Trophoblast cell (in vitro differentiated cells and primary cell): ENCODE measurements around the gene LRMDA.

Source experiments
- DNase-seq, 2 donors: peaks; one replicate each; pipeline ENCODE4 v3.0.0-alpha.2; 2016
- H2AFZ ChIP-seq: 2 replicates; pipeline ENCODE4 v1.6.1; 2013; ENCODE audit warnings: low read length, moderate library complexity, mild to moderate bottlenecking; ENCODE audit not compliant: insufficient read depth, poor library complexity
- H2AK5ac ChIP-seq: 2 replicates; pipeline ENCODE4 v1.6.1; 2013; ENCODE audit warnings: mild to moderate bottlenecking, low read length
- H2BK120ac ChIP-seq: 2 replicates; pipeline ENCODE4 v1.6.1; 2013; ENCODE audit warnings: low read length, mild to moderate bottlenecking, moderate library complexity; ENCODE audit not compliant: insufficient read depth, poor library complexity
- H2BK12ac ChIP-seq: 2 replicates; pipeline ENCODE4 v1.6.1; 2013; ENCODE audit warnings: mild to moderate bottlenecking, low read length, moderate library complexity
- H2BK5ac ChIP-seq: 2 replicates; pipeline ENCODE4 v1.6.1; 2013; ENCODE audit warnings: low read length, low read depth, moderate library complexity, mild to moderate bottlenecking; ENCODE audit not compliant: poor library complexity
- H3K14ac ChIP-seq: 2 replicates; pipeline ENCODE4 v1.6.1; 2013; ENCODE audit warnings: mild to moderate bottlenecking, low read length
- H3K18ac ChIP-seq: 2 replicates; pipeline ENCODE4 v1.6.1; 2013; ENCODE audit warnings: mild to moderate bottlenecking, low read length
- H3K23ac ChIP-seq: 2 replicates; pipeline ENCODE4 v1.6.1; 2013; ENCODE audit warnings: low read length
- H3K27ac ChIP-seq: 2 replicates; pipeline ENCODE4 v1.5.1; 2013; ENCODE audit warnings: low read depth, mild to moderate bottlenecking, inconsistent platforms, low read length, moderate library complexity
- H3K27me3 ChIP-seq: 2 replicates; pipeline ENCODE4 v1.6.1; 2013; ENCODE audit warnings: inconsistent platforms, mild to moderate bottlenecking, low read length, moderate library complexity; ENCODE audit not compliant: insufficient read depth
- H3K36me3 ChIP-seq, 2 experiments: 1 replicate in 1 of 2; 2 replicates in 1 of 2; pipeline ENCODE4 v1.6.1; 2013; ENCODE audit warnings: low read length in 2 of 2, mild to moderate bottlenecking in 2 of 2, moderate library complexity in 1 of 2; ENCODE audit not compliant: insufficient read depth in 2 of 2, control insufficient read depth in 1 of 2
- H3K4ac ChIP-seq: 2 replicates; pipeline ENCODE4 v1.6.1; 2013; ENCODE audit warnings: low read depth, mild to moderate bottlenecking, low read length, moderate library complexity
- H3K4me1 ChIP-seq, 2 experiments: 1 replicate in 1 of 2; 2 replicates in 1 of 2; pipeline ENCODE4 v1.6.1; 2013; ENCODE audit warnings: low read length in 2 of 2, mild to moderate bottlenecking in 2 of 2, moderate library complexity in 1 of 2; ENCODE audit not compliant: insufficient read depth in 2 of 2, control insufficient read depth in 1 of 2
- H3K4me2 ChIP-seq: 2 replicates; pipeline ENCODE4 v1.6.1; 2013; ENCODE audit warnings: inconsistent platforms, mild to moderate bottlenecking, low read length, moderate library complexity
- H3K4me3 ChIP-seq: 2 replicates; pipeline ENCODE4 v1.5.1; 2013; ENCODE audit warnings: mild to moderate bottlenecking, low read depth, low read length, inconsistent platforms
- H3K79me1 ChIP-seq: one replicate; pipeline ENCODE4 v1.6.1; 2013; ENCODE audit warnings: low read length
- H3K79me2 ChIP-seq: 2 replicates; pipeline ENCODE4 v1.6.1; 2013; ENCODE audit warnings: low read length, mild to moderate bottlenecking; ENCODE audit not compliant: control insufficient read depth, insufficient read depth, poor library complexity
- H3K9ac ChIP-seq: 2 replicates; pipeline ENCODE4 v1.6.1; 2013; ENCODE audit warnings: mild to moderate bottlenecking, low read length
- H3K9me3 ChIP-seq: 2 replicates; pipeline ENCODE4 v1.6.1; 2013; ENCODE audit warnings: low read depth, mild to moderate bottlenecking, control low read depth, inconsistent platforms, low read length; ENCODE audit not compliant: insufficient read depth
- H4K12ac ChIP-seq: 2 replicates; pipeline ENCODE4 v1.6.1; 2013; ENCODE audit warnings: low read depth, mild to moderate bottlenecking, low read length, moderate library complexity
- H4K8ac ChIP-seq: 2 replicates; pipeline ENCODE4 v1.6.1; 2013; ENCODE audit warnings: low read depth, mild to moderate bottlenecking, low read length, moderate library complexity
- H4K91ac ChIP-seq: one replicate; pipeline ENCODE4 v1.6.1; 2013; ENCODE audit warnings: low read depth, mild to moderate bottlenecking, low read length, moderate library complexity
- WGBS: extraction: QIAGEN DNeasy Blood & Tissue Kit; methylation state at CpG from one replicate; pipeline ENCODE4 v1.1.7; 2013; ENCODE audit warnings: missing lambda C conversion rate; ENCODE audit not compliant: insufficient read length, insufficient coverage; ENCODE audit errors: extremely low coverage; 5-methylcytosine and 5-hydroxymethylcytosine counted together

LRMDA gene

DNA sequence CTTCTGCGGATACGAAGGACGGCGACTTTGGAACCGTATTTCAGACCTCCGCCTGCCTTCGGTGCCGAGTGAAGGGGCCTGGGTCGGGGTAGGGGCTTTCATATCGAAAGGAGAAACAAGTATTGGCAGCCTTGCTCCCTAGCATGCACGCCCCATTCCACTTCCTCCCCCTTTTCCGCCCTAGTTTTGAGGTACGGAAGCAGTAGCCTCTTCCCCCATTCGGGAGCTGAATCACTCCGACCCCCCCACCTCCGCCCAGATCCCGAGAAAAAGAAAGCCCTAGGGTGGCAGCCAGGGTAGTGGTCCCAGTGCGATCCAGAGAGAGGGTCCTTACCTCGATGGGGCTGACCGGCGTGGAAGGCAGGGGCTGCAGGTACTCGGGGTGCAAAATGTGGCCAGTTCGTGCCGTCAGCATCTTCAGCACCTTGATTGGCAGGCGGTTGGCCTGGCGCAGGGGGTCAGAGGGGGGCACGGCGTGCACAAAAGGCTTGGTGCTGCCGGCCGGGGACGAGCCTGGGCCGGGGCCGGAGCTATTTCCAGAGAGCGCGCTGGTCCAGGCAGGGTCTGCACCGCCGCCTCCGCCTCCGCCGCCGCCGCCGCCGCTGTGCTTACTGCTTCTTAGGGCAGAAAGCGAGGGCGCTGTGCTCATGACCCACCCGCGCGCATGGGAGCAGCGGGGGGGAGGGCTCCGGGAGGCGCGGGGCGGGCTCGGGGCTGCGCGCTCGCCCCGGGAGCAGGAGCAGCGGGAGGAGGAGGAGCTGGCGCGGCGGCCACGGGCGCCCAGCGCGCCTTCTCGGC lies 30.5 kb upstream of the LRMDA start:
- Histone ChIP-seq H2BK12ac (no peak overlapping the region), H3K18ac (peak overlapping the region; percentile 58)

DNA sequence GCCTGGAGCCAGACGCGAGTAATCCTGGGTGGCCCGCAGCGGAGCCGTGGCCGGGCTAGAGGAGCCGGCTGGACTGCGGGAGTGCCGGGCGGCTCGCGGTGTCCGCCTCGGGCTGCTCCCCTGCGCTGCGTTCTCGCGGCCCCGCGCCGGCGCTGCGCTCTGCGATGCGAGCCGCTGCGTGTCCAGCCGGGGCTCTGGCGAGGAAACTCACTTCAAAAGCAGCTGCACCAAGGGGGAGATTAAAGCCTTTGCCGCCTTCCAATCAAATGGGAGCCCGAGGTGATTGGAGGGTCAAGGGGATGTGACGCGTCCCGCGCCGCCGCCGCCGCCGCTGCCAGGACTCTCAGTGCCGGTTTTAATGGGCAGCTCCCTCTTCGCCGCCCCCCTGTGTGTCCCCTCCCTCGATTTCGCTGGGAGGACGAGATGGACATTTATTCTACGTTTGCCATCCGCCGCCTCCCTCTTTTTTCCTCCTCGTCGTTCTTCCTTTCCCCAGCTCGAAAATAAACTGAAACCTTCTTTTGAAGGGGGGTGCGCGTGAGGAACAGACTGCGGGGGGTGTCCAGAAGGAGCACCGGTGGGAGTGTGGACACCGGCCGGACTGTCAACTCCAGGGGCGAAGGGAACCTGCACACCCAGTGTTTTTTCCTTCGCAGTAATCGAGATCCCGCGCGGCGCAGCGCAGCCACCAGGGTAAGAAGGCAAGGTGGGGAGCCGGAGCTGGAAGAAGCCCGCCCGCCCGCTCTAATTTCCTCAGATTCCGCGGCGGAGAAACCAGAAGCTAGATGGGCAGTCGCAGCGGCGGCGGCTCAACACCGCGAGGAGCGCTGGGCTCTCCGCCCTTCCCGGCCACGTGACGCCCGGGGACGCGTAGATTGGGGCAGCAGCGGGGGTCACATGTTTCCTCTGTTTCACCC lies 29.6 kb upstream of the LRMDA start, which contains the start of gene ZNF503:
Gene ZNF503 (minus strand): TSS at position 196 of the 917 bp plus-strand sequence. CDS start 345 bp downstream, outside the sequence.
- DNase-seq: peak; percentile 45 to 57
- H3K4me1 ChIP-seq: peaks cover 21 to 40% of the 10 kb centered on the region in 2 experiments
- H2BK120ac ChIP-seq: peak within 1 kb of the TSS; percentile 85
- H3K18ac ChIP-seq: peak within 1 kb of the TSS; percentile 76
- peak within 1 kb of the TSS; percentile 37 for H4K8ac ChIP-seq
- H3K9me3 ChIP-seq: peaks cover 5% of the 10 kb centered on the region
- peak within 1 kb of the TSS; percentile 76 for H3K14ac ChIP-seq
- peak within 1 kb of the TSS; percentile 89 for H3K9ac ChIP-seq
- H4K12ac ChIP-seq: peak within 1 kb of the TSS; percentile 71
- H2AK5ac ChIP-seq: no peak within 1 kb of the TSS
- H3K27ac ChIP-seq: peak within 1 kb of the TSS; percentile 90
- peak within 1 kb of the TSS; percentile 87 for H2AFZ ChIP-seq
- peak within 1 kb of the TSS; percentile 53 for H4K91ac ChIP-seq
- peaks cover 14 to 15% of the 10 kb centered on the region in 2 experiments for H3K36me3 ChIP-seq
- peak within 1 kb of the TSS; percentile 80 for H3K4me2 ChIP-seq
- WGBS: no CpG with 5 or more reads among the region's 88 CpGs
- no peak within 1 kb of the TSS for H3K23ac ChIP-seq
- H2BK12ac ChIP-seq: peak within 1 kb of the TSS; percentile 52
- H2BK5ac ChIP-seq: peak within 1 kb of the TSS; percentile 85
- H3K4me3 ChIP-seq: peak within 1 kb of the TSS; percentile 98
- H3K79me1 ChIP-seq: peaks cover 48% of the 10 kb centered on the region
- peaks cover 52% of the 10 kb centered on the region for H3K27me3 ChIP-seq
- H3K79me2 ChIP-seq: peaks cover 26% of the 10 kb centered on the region
- peak within 1 kb of the TSS; percentile 60 for H3K4ac ChIP-seq

More for the DNA sequence above, 30.5 kb upstream of the LRMDA start:
- Histone ChIP-seq H3K79me1 (peaks cover 56% of the 10 kb centered on the region), H3K9me3 (peaks cover 5% of the 10 kb centered on the region), H3K79me2 (peaks cover 26% of the 10 kb centered on the region), H4K8ac (peak overlapping the region; percentile 37), H2BK5ac (peak overlapping the region; percentile 25), H3K4me2 (peak overlapping the region; percentile 80), H3K14ac (peak overlapping the region; percentile 65), H3K36me3 (peaks cover 14 to 15% of the 10 kb centered on the region in 2 experiments), H3K27ac (peak overlapping the region; percentile 90), H3K4me1 (peaks cover 26 to 39% of the 10 kb centered on the region in 2 experiments), H2AK5ac (no peak overlapping the region), H2AFZ (peak overlapping the region; percentile 35), H4K12ac (no peak overlapping the region), H4K91ac (peak overlapping the region; percentile 53), H2BK120ac (peak overlapping the region; percentile 9), H3K23ac (no peak overlapping the region), H3K4me3 (peak overlapping the region; percentile 98), H3K9ac (peak overlapping the region; percentile 89), H3K27me3 (peaks cover 52% of the 10 kb centered on the region), H3K4ac (peak overlapping the region; percentile 60)
- whole genome bisulfite sequencing: no CpG with 5 or more reads among the region's 68 CpGs
- DNase-seq: no peak

DNA sequence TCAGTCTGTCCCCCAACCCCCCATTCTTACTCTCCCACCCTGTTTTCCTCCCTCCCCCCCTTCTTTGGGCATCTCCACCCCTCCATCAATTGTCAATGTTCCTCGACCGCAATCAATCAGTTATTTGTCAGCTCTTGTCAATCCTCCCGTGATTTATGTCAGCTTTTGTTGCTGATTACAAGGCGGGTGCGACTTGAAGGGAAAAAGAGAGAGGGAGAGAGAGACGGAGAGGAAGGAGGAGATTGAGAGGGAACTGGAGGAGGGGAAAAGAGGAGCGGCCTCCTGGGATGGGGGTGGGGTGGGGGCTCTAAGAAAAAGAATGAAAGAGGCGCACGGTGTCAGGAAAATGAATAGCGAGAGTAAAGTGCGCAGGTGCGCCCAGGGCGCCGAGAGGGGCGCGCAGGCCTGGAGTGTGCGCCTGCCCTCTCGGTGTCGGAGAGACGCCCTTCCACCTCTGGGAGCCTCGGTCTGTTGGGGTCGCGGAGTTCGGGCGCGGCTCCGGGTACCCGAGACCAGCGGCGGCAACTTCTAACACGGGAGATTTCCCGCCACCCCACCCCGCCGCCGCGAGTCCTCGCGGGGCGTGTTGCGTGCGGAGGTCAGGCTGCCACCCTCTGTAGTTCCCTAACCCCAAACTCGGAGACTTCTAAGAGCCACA lies 28.8 kb upstream of the LRMDA start:
- Histone ChIP-seq H3K9ac (no peak overlapping the region), H3K14ac (peak overlapping the region; percentile 40), H3K79me2 (peaks cover 26% of the 10 kb centered on the region), H3K4me2 (peak overlapping the region; percentile 80), H3K23ac (no peak overlapping the region), H4K12ac (peak overlapping the region; percentile 48), H3K4me3 (peak overlapping the region; percentile 64), H3K4me1 (peaks cover 19 to 45% of the 10 kb centered on the region in 2 experiments), H3K9me3 (peaks cover 5% of the 10 kb centered on the region), H4K8ac (peak overlapping the region; percentile 67), H3K27me3 (peaks cover 58% of the 10 kb centered on the region), H3K18ac (peak overlapping the region; percentile 28), H3K4ac (no peak overlapping the region), H3K79me1 (peaks cover 44% of the 10 kb centered on the region), H4K91ac (peak overlapping the region; percentile 75), H2AFZ (no peak overlapping the region), H3K27ac (peak overlapping the region; percentile 39), H2BK12ac (peak overlapping the region; percentile 30), H2BK120ac (peak overlapping the region; percentile 18), H2AK5ac (peak overlapping the region; percentile 16), H2BK5ac (peak overlapping the region; percentile 31), H3K36me3 (peaks cover 14 to 15% of the 10 kb centered on the region in 2 experiments)
- WGBS: no CpG with 5 or more reads among the region's 42 CpGs
- DNase-seq: no peak
